Measurements from ENCODE around the gene CMTM4. TPM values are rescaled to one million over a fixed set of nuclear protein-coding genes. Genes with fewer than 3 reads are reported as not detected.

CMTM4 gene
- polyA plus RNA-seq, 1 donor (not counting 4 experiments of a cell fraction or from before 2014, with no cell fraction given) = 23.1 TPM

GRCh38 chr16:66603537-66604375 lies 92.8 kb downstream of the CMTM4 start:
- FAIRE-seq = no peak
- H2AFZ ChIP-seq (ENCODE audit: control insufficient read depth, low read length) = peak overlapping the region; percentile 78
- peak overlapping the region; percentile 61 to 79 (median 67) for H3K4me3 ChIP-seq (ENCODE audit: control insufficient read depth in 2 of 3, extremely low read depth in 1 of 3, insufficient read depth in 2 of 3, low read depth in 1 of 3, low read length in 3 of 3)
- H3K27ac ChIP-seq (ENCODE audit: control insufficient read depth, insufficient read depth, low read length) = no peak overlapping the region
- H3K9ac ChIP-seq (ENCODE audit: control insufficient read depth, extremely low read depth, insufficient read depth, low read length) = peak overlapping the region; percentile 56
- H4K20me1 ChIP-seq (ENCODE audit: control insufficient read depth, extremely low read depth, insufficient read depth, low read length) = no peaks in the 10 kb centered on the region
- H3K27me3 ChIP-seq (ENCODE audit: control insufficient read depth, extremely low read depth, insufficient read depth, low read length) = no peaks in the 10 kb centered on the region
- no peak for DNase-seq (ENCODE audit: low read depth, low spot score)
- H3K4me1 ChIP-seq (ENCODE audit: control insufficient read depth, extremely low read depth, insufficient read depth, low read length) = peaks cover 19% of the 10 kb centered on the region
- TF ChIP-seq CTCF (optimal IDR thresholded peaks at IDR 0.05 in 1 of 3, IDR thresholded peaks at IDR 0.05 in 1 of 3, conservative IDR thresholded peaks at IDR 0.05 in 1 of 3; ENCODE audit: extremely low read depth in 1 of 3, insufficient read depth in 2 of 3, low read length in 3 of 3) (no peak), EZH2 (IDR thresholded peaks at IDR 0.05; ENCODE audit: low read length) (no peak)
- dilution Hi-C loops (cut with MboI; ENCODE audit: extremely low pct_ligation_motif_present, low sequenced_read_pairs) = no loop called here
- peaks cover 6% of the 10 kb centered on the region for H3K79me2 ChIP-seq (ENCODE audit: control insufficient read depth, insufficient read depth, low read length)
- peaks cover 2% of the 10 kb centered on the region for H3K9me3 ChIP-seq (ENCODE audit: control insufficient read depth, low read depth, low read length)
- H3K36me3 ChIP-seq (ENCODE audit: control insufficient read depth in 2 of 2, extremely low read depth in 1 of 2, insufficient read depth in 2 of 2, low read length in 2 of 2) = peaks cover 2 to 3% of the 10 kb centered on the region in 2 experiments
- no peaks in the 10 kb centered on the region for H3K9me1 ChIP-seq (ENCODE audit: control insufficient read depth, extremely low read depth, insufficient read depth, low read length)
- H3K4me2 ChIP-seq (ENCODE audit: control insufficient read depth, extremely low read depth, insufficient read depth, low read depth, low read length) = peak overlapping the region; percentile 84

GRCh38 chr16:66601471-66601870 lies 95.1 kb downstream of the CMTM4 start:
- dilution Hi-C loops (cut with MboI; ENCODE audit: extremely low pct_ligation_motif_present, low sequenced_read_pairs) = no loop called here
- H2AFZ ChIP-seq (ENCODE audit: control insufficient read depth, low read length) = no peak overlapping the region
- H3K9me1 ChIP-seq (ENCODE audit: control insufficient read depth, extremely low read depth, insufficient read depth, low read length) = no peaks in the 10 kb centered on the region
- H3K27me3 ChIP-seq (ENCODE audit: control insufficient read depth, extremely low read depth, insufficient read depth, low read length) = no peaks in the 10 kb centered on the region
- no peak overlapping the region for H3K4me2 ChIP-seq (ENCODE audit: control insufficient read depth, extremely low read depth, insufficient read depth, low read depth, low read length)
- H3K27ac ChIP-seq (ENCODE audit: control insufficient read depth, insufficient read depth, low read length) = no peak overlapping the region
- DNase-seq (ENCODE audit: low read depth, low spot score) (no peak), FAIRE-seq (no peak)
- no peaks in the 10 kb centered on the region for H3K36me3 ChIP-seq (ENCODE audit: control insufficient read depth in 2 of 2, extremely low read depth in 1 of 2, insufficient read depth in 2 of 2, low read length in 2 of 2)
- peaks cover 14% of the 10 kb centered on the region for H3K4me1 ChIP-seq (ENCODE audit: control insufficient read depth, extremely low read depth, insufficient read depth, low read length)
- no peak overlapping the region for H3K9ac ChIP-seq (ENCODE audit: control insufficient read depth, extremely low read depth, insufficient read depth, low read length)
- no peaks in the 10 kb centered on the region for H4K20me1 ChIP-seq (ENCODE audit: control insufficient read depth, extremely low read depth, insufficient read depth, low read length)
- no peak overlapping the region for H3K4me3 ChIP-seq (ENCODE audit: control insufficient read depth in 2 of 3, extremely low read depth in 1 of 3, insufficient read depth in 2 of 3, low read depth in 1 of 3, low read length in 3 of 3)
- peaks cover 6% of the 10 kb centered on the region for H3K79me2 ChIP-seq (ENCODE audit: control insufficient read depth, insufficient read depth, low read length)
- H3K9me3 ChIP-seq (ENCODE audit: control insufficient read depth, low read depth, low read length) = peaks cover 2% of the 10 kb centered on the region
- TF ChIP-seq CTCF (optimal IDR thresholded peaks at IDR 0.05 in 1 of 3, IDR thresholded peaks at IDR 0.05 in 1 of 3, conservative IDR thresholded peaks at IDR 0.05 in 1 of 3; ENCODE audit: extremely low read depth in 1 of 3, insufficient read depth in 2 of 3, low read length in 3 of 3) (no peak), EZH2 (IDR thresholded peaks at IDR 0.05; ENCODE audit: low read length) (no peak)
